GM10248 (cell line): Measurements from ENCODE around the gene OR13G1.
"Not testable (repeated sequence)": the region's sequence is repeated elsewhere in the genome, so short reads cannot be mapped to it uniquely, and the experiment has no call there.

Source experiments
- CTCF ChIA-PET: fragments of 300-600 bp; sonication (Branson Sonifier 250); formaldehyde crosslinking; extraction: SDS; loops from one replicate; lab custom pipeline; 2021; ENCODE audit warnings: antibody characterized with exemption; lab: Yijun Ruan, JAX
- POLR2A ChIA-PET: fragments of 350-650 bp; sonication (Branson Sonifier 250); formaldehyde crosslinking; extraction: SDS; loops from one replicate; lab custom pipeline; 2020; ENCODE audit warnings: antibody characterized with exemption; lab: Yijun Ruan, JAX
- DNase-seq: peaks from one replicate; pipeline ENCODE4 v3.0.0; 2012; ENCODE audit errors: extremely low spot score
- TF ChIP-seq, protein P1 (sequence below): IDR thresholded peaks from 2 replicates; pipeline ENCODE4 v1.5.1; 2012; ENCODE audit warnings: mild to moderate bottlenecking, low read depth; ENCODE audit errors: extremely low read depth, missing control alignments, control extremely low read depth

OR13G1 gene, protein sequence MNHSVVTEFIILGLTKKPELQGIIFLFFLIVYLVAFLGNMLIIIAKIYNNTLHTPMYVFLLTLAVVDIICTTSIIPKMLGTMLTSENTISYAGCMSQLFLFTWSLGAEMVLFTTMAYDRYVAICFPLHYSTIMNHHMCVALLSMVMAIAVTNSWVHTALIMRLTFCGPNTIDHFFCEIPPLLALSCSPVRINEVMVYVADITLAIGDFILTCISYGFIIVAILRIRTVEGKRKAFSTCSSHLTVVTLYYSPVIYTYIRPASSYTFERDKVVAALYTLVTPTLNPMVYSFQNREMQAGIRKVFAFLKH

DNA sequence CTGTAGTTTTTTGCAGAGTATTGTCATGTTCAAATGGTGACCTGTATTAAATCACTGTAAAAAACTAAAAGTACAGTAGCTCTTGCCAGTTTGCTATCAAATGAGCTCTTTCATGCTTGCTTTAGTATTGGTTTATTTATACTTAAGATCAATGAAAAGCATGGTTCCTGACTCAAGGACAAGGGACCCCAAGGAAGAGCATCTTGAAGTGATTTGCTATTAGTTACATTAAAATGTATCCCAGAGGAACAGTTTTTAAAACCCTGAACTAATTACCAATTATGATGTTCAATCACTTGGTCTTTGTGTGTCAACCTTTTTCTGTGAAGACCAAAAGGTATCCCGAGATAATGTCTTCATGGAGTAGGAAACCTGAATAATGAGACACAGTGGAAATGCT is at the start of gene OR13G1:
Gene OR13G1 (minus strand): TSS at position 101 of the 400 bp plus-strand sequence. CDS start 6,698 bp downstream, outside the sequence.
- DNase-seq, result no peak
- POLR2A ChIA-PET, result no interaction called here
- TF ChIP-seq, protein P1, sequence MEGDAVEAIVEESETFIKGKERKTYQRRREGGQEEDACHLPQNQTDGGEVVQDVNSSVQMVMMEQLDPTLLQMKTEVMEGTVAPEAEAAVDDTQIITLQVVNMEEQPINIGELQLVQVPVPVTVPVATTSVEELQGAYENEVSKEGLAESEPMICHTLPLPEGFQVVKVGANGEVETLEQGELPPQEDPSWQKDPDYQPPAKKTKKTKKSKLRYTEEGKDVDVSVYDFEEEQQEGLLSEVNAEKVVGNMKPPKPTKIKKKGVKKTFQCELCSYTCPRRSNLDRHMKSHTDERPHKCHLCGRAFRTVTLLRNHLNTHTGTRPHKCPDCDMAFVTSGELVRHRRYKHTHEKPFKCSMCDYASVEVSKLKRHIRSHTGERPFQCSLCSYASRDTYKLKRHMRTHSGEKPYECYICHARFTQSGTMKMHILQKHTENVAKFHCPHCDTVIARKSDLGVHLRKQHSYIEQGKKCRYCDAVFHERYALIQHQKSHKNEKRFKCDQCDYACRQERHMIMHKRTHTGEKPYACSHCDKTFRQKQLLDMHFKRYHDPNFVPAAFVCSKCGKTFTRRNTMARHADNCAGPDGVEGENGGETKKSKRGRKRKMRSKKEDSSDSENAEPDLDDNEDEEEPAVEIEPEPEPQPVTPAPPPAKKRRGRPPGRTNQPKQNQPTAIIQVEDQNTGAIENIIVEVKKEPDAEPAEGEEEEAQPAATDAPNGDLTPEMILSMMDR, result no peak
- CTCF ChIA-PET, result interaction anchor here (1.6 kb wide), 1 partner anchor 8 kb away, joined by 4 read pairs; no protein-coding TSS in a partner anchor

GRCh38 chr1:247721222-247721621 is 41.7 kb upstream of the OR13G1 start:
- CTCF ChIA-PET, result no interaction called here
- POLR2A ChIA-PET, result no interaction called here
- DNase-seq, result no peak
- TF ChIP-seq, protein P1, result no peak

DNA sequence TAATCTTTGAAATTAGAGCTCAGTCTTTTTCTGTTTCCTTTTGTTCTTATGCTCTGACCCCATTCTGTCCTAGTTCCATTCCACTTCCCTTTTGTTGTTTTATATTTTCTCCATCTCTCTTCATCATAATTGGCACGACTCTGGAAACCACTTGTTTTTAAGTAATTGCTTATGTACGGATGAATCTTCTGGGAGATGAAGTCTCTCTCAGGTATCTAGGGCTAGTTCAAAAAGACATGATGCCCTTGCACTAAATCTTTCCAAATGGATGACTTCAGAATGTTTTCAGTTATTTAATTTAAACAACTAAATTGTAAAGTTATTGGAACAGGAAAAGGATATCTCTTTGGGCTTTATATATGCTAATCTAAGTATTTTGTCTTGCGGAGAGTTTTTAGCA is 37.0 kb upstream of the OR13G1 start, which contains the start of gene OR6F1:
Gene OR6F1 (minus strand): TSS at position 101 of the 400 bp plus-strand sequence. CDS start 3,891 bp downstream, outside the sequence.
- no peak for DNase-seq
- TF ChIP-seq, protein P1, result no peak
- ChIA-PET CTCF (no interaction called here), POLR2A (no interaction called here)

DNA sequence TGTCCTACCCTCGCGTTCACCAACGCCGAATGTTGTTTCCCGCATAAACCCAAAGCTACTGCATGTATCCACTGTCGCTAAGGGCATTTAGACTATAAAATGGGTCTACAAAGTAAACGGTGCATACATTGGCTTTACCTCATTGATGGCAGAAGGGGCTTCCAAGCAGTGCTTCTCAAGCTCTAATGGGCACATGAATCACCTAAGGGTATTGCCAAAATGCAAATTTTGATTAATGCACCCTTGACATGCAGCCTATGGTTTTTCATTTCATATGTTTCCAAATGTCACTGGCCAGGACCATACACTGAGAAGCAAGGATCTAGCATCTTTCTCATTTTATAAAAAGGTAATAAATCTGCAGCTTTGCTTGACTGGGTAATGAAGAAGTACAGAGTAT is 34.2 kb upstream of the OR13G1 start:
- TF ChIP-seq, protein P1, result no peak
- ChIA-PET POLR2A (no interaction called here), CTCF (interaction anchor here (1.5 kb wide), 1 partner anchor 23 kb away, joined by 5 read pairs; no protein-coding TSS in a partner anchor)
- DNase-seq, result no peak

GRCh38 chr1:247710681-247711080 is 31.1 kb upstream of the OR13G1 start:
- POLR2A ChIA-PET, DNase-seq, CTCF ChIA-PET: not testable (repeated sequence)

- TF ChIP-seq, protein P1, result no peak
- POLR2A ChIA-PET, result no interaction called here
- CTCF ChIA-PET, result no interaction called here
- DNase-seq, result no peak
Measured at GRCh38 chr1:247701338-247701737, 21.8 kb upstream of the OR13G1 start.

GRCh38 chr1:247681288-247681897 is 1.9 kb upstream of the OR13G1 start:
- POLR2A ChIA-PET, result no interaction called here
- TF ChIP-seq, protein P1, result peak; percentile 82
- CTCF ChIA-PET, result interaction anchor here (1.6 to 1.8 kb wide), 2 partner anchors 10 to 12 kb away, joined by 4 to 6 read pairs; no protein-coding TSS in a partner anchor
- peak; percentile 31 for DNase-seq
